IMR-90 (cell line): ENCODE results near the gene MEGF11. TPM values are rescaled to one million over a fixed set of nuclear protein-coding genes. Genes with fewer than 3 reads are reported as not detected.

Experiments used
- ATAC-seq: fragments of 200-7000 bp; cut with Tn5 transposase; 2 replicates; pipeline ENCODE4 v1.9.1; 2020; ENCODE audit warnings: low read depth, mild to moderate bottlenecking, moderate library complexity
- BruUV-seq: library from RNA; stranded (reverse); fragments of 400-500 nt; replicated peaks from 2 replicates; lab custom pipeline; 2021; lab: Mats Ljungman, UMichigan
- CTCF ChIA-PET: fragments of 300-600 bp; formaldehyde crosslinking; extraction: SDS; loops from one replicate; lab custom pipeline; 2021; ENCODE audit warnings: antibody characterized with exemption; lab: Yijun Ruan, JAX
- POLR2A ChIA-PET: fragments of 300-600 bp; sonication (Branson Sonifier 250); formaldehyde crosslinking; loops from one replicate; lab custom pipeline; 2022; ENCODE audit warnings: antibody characterized with exemption; ENCODE audit not compliant: unreplicated experiment; lab: Charles Lee
- DNase-seq: peaks from one replicate; pipeline ENCODE4 v3.0.0; 2013
- H2AFZ ChIP-seq: replicated peaks from 2 replicates; pipeline ENCODE3; 2013; ENCODE audit warnings: low read length, mild to moderate bottlenecking; ENCODE audit not compliant: poor library complexity
- H2AK5ac ChIP-seq: 2 replicates; pipeline ENCODE4 v1.6.1; 2013; ENCODE audit warnings: low read depth, low read length, inconsistent platforms
- H2AK9ac ChIP-seq: replicated peaks from 2 replicates; pipeline ENCODE3; 2013; ENCODE audit warnings: mild to moderate bottlenecking, low read depth, low read length, moderate library complexity; ENCODE audit not compliant: poor library complexity
- H2BK120ac ChIP-seq: 2 replicates; pipeline ENCODE4 v1.6.1; 2013; ENCODE audit warnings: low read depth, low read length, inconsistent platforms
- H2BK15ac ChIP-seq: 3 replicates; pipeline ENCODE4 v1.6.1; 2013; ENCODE audit warnings: low read depth, low read length, inconsistent platforms
- H2BK20ac ChIP-seq: 2 replicates; pipeline ENCODE4 v1.6.1; 2013; ENCODE audit warnings: low read depth, mild to moderate bottlenecking, inconsistent platforms, low read length, moderate library complexity
- H2BK5ac ChIP-seq: 2 replicates; pipeline ENCODE4 v1.6.1; 2013; ENCODE audit warnings: mild to moderate bottlenecking, low read depth, low read length, inconsistent platforms; ENCODE audit not compliant: poor library complexity, severe bottlenecking
- H3K14ac ChIP-seq: replicated peaks from 2 replicates; pipeline ENCODE4 v1.6.1; 2013; ENCODE audit warnings: low read depth, low read length, inconsistent platforms
- H3K18ac ChIP-seq: 2 replicates; pipeline ENCODE4 v1.6.1; 2013; ENCODE audit warnings: low read depth, low read length, control low read depth
- H3K23ac ChIP-seq: 2 replicates; pipeline ENCODE4 v1.6.1; 2013; ENCODE audit warnings: low read depth, low read length, inconsistent platforms
- H3K27ac ChIP-seq: 2 replicates; pipeline ENCODE4 v1.5.1; 2013; ENCODE audit warnings: mild to moderate bottlenecking, control low read depth, low read length; ENCODE audit not compliant: insufficient read depth
- H3K27me3 ChIP-seq: 2 replicates; pipeline ENCODE4 v1.6.1; 2013; ENCODE audit warnings: low read length; ENCODE audit not compliant: control insufficient read depth, insufficient read depth
- H3K36me3 ChIP-seq: 2 replicates; pipeline ENCODE4 v1.6.1; 2013; ENCODE audit warnings: low read length, mixed read lengths; ENCODE audit not compliant: control insufficient read depth, insufficient read depth
- H3K4ac ChIP-seq: 2 replicates; pipeline ENCODE4 v1.6.1; 2013; ENCODE audit warnings: low read depth, low read length, inconsistent platforms
- H3K4me1 ChIP-seq: 2 replicates; pipeline ENCODE4 v1.6.1; 2013; ENCODE audit warnings: low read length, mixed read lengths; ENCODE audit not compliant: control insufficient read depth, insufficient read depth
- H3K4me2 ChIP-seq: 2 replicates; pipeline ENCODE4 v1.6.1; 2013; ENCODE audit warnings: low read depth, mild to moderate bottlenecking, control low read depth, low read length, moderate library complexity
- H3K4me3 ChIP-seq: 2 replicates; pipeline ENCODE4 v1.5.1; 2013; ENCODE audit warnings: low read depth, mild to moderate bottlenecking, control low read depth, low read length, moderate library complexity; ENCODE audit not compliant: insufficient read depth
- H3K56ac ChIP-seq: 2 replicates; pipeline ENCODE4 v1.6.1; 2013; ENCODE audit warnings: low read length, inconsistent platforms; ENCODE audit not compliant: insufficient read depth; ENCODE audit errors: extremely low read depth
- H3K79me1 ChIP-seq, 2 experiments: 2 replicates each; pipeline ENCODE4 v1.6.1; 2013; ENCODE audit warnings: low read length in 2 of 2, inconsistent platforms in 1 of 2, low read depth in 1 of 2
- H3K9ac ChIP-seq: 2 replicates; pipeline ENCODE4 v1.6.1; 2013; ENCODE audit warnings: low read depth, low read length, control low read depth
- H3K9me1 ChIP-seq: 2 replicates; pipeline ENCODE4 v1.6.1; 2013; ENCODE audit warnings: low read length, inconsistent platforms; ENCODE audit not compliant: insufficient read depth
- H3K9me3 ChIP-seq: 2 replicates; pipeline ENCODE4 v1.6.1; 2013; ENCODE audit warnings: low read length; ENCODE audit not compliant: control insufficient read depth, insufficient read depth
- H4K20me1 ChIP-seq: 2 replicates; pipeline ENCODE4 v1.6.1; 2013; ENCODE audit warnings: low read length, inconsistent platforms; ENCODE audit not compliant: insufficient read depth
- H4K5ac ChIP-seq: 2 replicates; pipeline ENCODE4 v1.6.1; 2013; ENCODE audit warnings: mild to moderate bottlenecking, low read depth, low read length, control low read depth
- H4K8ac ChIP-seq, 2 experiments: 2 replicates each; pipeline ENCODE4 v1.6.1; 2013; ENCODE audit warnings: low read depth in 2 of 2, low read length in 2 of 2, control low read depth in 1 of 2, inconsistent platforms in 1 of 2
- H4K91ac ChIP-seq: 2 replicates; pipeline ENCODE4 v1.6.1; 2013; ENCODE audit warnings: low read depth, low read length, inconsistent platforms; ENCODE audit not compliant: insufficient read depth
- BHLHE40 ChIP-seq: fragments of 150-350 bp; IDR thresholded peaks from 2 replicates; pipeline ENCODE4 v1.6.1; 2016; ENCODE audit warnings: mild to moderate bottlenecking, low read depth, low read length
- CHD1 ChIP-seq: IDR thresholded peaks from 2 replicates; pipeline ENCODE4 v1.6.1; 2012; ENCODE audit warnings: low read depth, low read length, improper control_type of control experiment
- FOS ChIP-seq: fragments of 150-350 bp; IDR thresholded peaks from 2 replicates; pipeline ENCODE4 v1.6.1; 2016; ENCODE audit warnings: low read depth, low read length
- MAFK ChIP-seq: IDR thresholded peaks from 2 replicates; pipeline ENCODE4 v1.6.1; 2012; ENCODE audit warnings: low read depth, low read length, improper control_type of control experiment
- MAZ ChIP-seq: IDR thresholded peaks from 2 replicates; pipeline ENCODE4 v1.6.1; 2012; ENCODE audit warnings: low read depth, mild to moderate bottlenecking, low read length, improper control_type of control experiment, moderate library complexity, borderline replicate concordance
- MXI1 ChIP-seq: IDR thresholded peaks from 2 replicates; pipeline ENCODE4 v1.6.1; 2012; ENCODE audit warnings: low read depth, mild to moderate bottlenecking, low read length, moderate library complexity, borderline replicate concordance
- NFE2L2 ChIP-seq: fragments of 150-350 bp; IDR thresholded peaks from 2 replicates; pipeline ENCODE4 v1.6.1; 2016; ENCODE audit warnings: low read depth, mild to moderate bottlenecking, low read length
- POLR2A ChIP-seq: IDR thresholded peaks from 2 replicates; pipeline ENCODE4 v1.6.1; 2012; ENCODE audit warnings: mild to moderate bottlenecking, low read depth, low read length
- RAD21 ChIP-seq: IDR thresholded peaks from 2 replicates; pipeline ENCODE4 v1.6.1; 2012; ENCODE audit warnings: low read length, improper control_type of control experiment
- RCOR1 ChIP-seq: IDR thresholded peaks from 2 replicates; pipeline ENCODE4 v1.6.1; 2012; ENCODE audit warnings: mild to moderate bottlenecking, low read length, improper control_type of control experiment; ENCODE audit not compliant: insufficient replicate concordance
- RFX5 ChIP-seq: IDR thresholded peaks from 2 replicates; pipeline ENCODE4 v1.8.0; 2012; ENCODE audit warnings: low read depth, mild to moderate bottlenecking, low read length, moderate library complexity
- SMC3 ChIP-seq: fragments of 150-350 bp; IDR thresholded peaks from 2 replicates; pipeline ENCODE4 v1.6.1; 2016; ENCODE audit warnings: low read depth, mild to moderate bottlenecking, antibody characterized with exemption, low read length, moderate library complexity
- WGBS, 2 experiments: methylation state at CpG; one replicate each; pipeline versions ENCODE4 v1.1.5 to v1.1.7; 2013; ENCODE audit warnings: missing lambda C conversion rate in 2 of 2; ENCODE audit not compliant: insufficient read length in 1 of 2; ENCODE audit errors: extremely low coverage in 2 of 2; 5-methylcytosine and 5-hydroxymethylcytosine counted together
- dilution Hi-C: fragments of 300-500 bp; cut with HindIII; formaldehyde crosslinking; loops from one replicate; pipeline ENCODE4 v1.14.3; 2018; ENCODE audit warnings: low sequenced_read_pairs; ENCODE audit not compliant: unreplicated experiment
- in situ Hi-C: fragments of 300-500 bp; cut with MboI; formaldehyde crosslinking; loops from 3 replicates; pipeline ENCODE4 v1.14.3; 2019; ENCODE audit warnings: low sequenced_read_pairs, inconsistent platforms, mixed read lengths
- intact Hi-C: fragments of 100-400 bp; cut with micrococcal nuclease; formaldehyde crosslinking; loops from 2 replicates; pipeline ENCODE4 v1.10.0; 2022
- polyA plus RNA-seq, 3 experiments: library from polyadenylated mRNA; depleted of rRNA; stranded (reverse); fragments of >200 nt; gene quantifications; 2 replicates each; pipeline ENCODE4 v1.2.3, GENCODE V29; 2012; ENCODE audit warnings: low replicate concordance in 1 of 3
- total RNA-seq: library from RNA; depleted of rRNA; stranded (reverse); fragments of >200 nt; gene quantifications from 2 replicates; pipeline ENCODE4 v1.2.3, GENCODE V29; 2012
- TF ChIP-seq, protein P1 (sequence below): fragments of 150-350 bp; IDR thresholded peaks from 2 replicates; pipeline ENCODE4 v1.6.1; 2016; ENCODE audit warnings: low read depth, mild to moderate bottlenecking, low read length, moderate library complexity, borderline replicate concordance
- TF ChIP-seq, protein P2 (sequence below): fragments of 150-350 bp; IDR thresholded peaks from 2 replicates; pipeline ENCODE4 v1.6.1; 2017; ENCODE audit warnings: mild to moderate bottlenecking, antibody characterized with exemption, low read length, low read depth
- TF ChIP-seq, protein P3 (sequence below): conservative IDR thresholded peaks from 2 replicates; pipeline ENCODE4 v1.5.1; 2012; ENCODE audit warnings: mild to moderate bottlenecking, low read depth, low read length, improper control_type of control experiment

The MEGF11 gene
- total and polyA plus RNA-seq, 2 of the 4 experiments (the other 2 are of a cell fraction) = not detected

DNA sequence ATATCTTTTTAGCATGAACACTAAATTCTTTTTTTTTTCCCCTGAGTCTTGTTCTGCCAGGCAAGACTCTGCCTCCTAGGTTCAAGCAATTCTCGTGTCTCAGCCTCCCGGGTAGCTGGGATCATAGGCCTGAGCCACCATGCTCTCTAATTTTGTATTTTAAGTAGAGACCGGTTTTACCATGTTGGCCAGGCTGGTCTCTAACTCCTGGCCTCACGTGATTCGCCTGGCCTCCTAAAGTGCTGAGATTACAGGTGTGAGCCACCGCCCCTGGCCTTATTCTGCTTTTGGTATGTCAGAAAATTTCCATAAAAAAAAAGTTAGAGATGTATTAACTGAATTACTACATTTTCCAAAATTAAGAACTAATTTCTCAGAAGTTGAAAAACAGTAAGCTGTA, 370.0 kb downstream of the MEGF11 start:
- Histone ChIP-seq H3K56ac (no peak overlapping the region), H2AFZ (no peak overlapping the region), H3K4ac (no peak overlapping the region), H2BK15ac (no peak overlapping the region), H3K27me3 (no peaks in the 10 kb centered on the region), H2BK120ac (no peak overlapping the region), H3K14ac (no peak overlapping the region), H4K5ac (no peak overlapping the region), H3K9ac (no peak overlapping the region), H3K27ac (no peak overlapping the region), H3K4me2 (no peak overlapping the region), H3K9me1 (no peaks in the 10 kb centered on the region), H3K4me1 (no peaks in the 10 kb centered on the region), H2BK5ac (no peak overlapping the region), H3K18ac (no peak overlapping the region), H4K20me1 (peaks cover 12% of the 10 kb centered on the region), H4K91ac (no peak overlapping the region), H3K4me3 (no peak overlapping the region), H2AK9ac (no peak overlapping the region), H3K36me3 (peaks cover 36% of the 10 kb centered on the region), H3K23ac (no peak overlapping the region), H3K9me3 (no peaks in the 10 kb centered on the region), H3K79me1 (peaks cover 5 to 35% of the 10 kb centered on the region in 2 experiments), H2BK20ac (no peak overlapping the region), H2AK5ac (no peak overlapping the region), H4K8ac (no peak overlapping the region)
- POLR2A ChIA-PET = no interaction called here
- ATAC-seq = no peak
- CTCF ChIA-PET = interaction anchor here (0.6 kb wide), 2 partner anchors 19 to 465 kb away, joined by 3 to 4 read pairs; no protein-coding TSS in a partner anchor
- no CpG with 5 or more reads among the region's 6 CpGs for WGBS, 2 experiments
- intact Hi-C loops (no loop called here), dilution Hi-C loops (no loop called here), in situ Hi-C loops (no loop called here)
- BruUV-seq = no TSS peak
- no peak for DNase-seq
- TF ChIP-seq FOS (no peak), NFE2L2 (no peak), BHLHE40 (no peak), RFX5 (no peak), MXI1 (no peak), RAD21 (no peak), POLR2A (no peak), CHD1 (no peak), MAZ (no peak), SMC3 (no peak), MAFK (no peak), RCOR1 (no peak)
- TF ChIP-seq, protein P1, sequence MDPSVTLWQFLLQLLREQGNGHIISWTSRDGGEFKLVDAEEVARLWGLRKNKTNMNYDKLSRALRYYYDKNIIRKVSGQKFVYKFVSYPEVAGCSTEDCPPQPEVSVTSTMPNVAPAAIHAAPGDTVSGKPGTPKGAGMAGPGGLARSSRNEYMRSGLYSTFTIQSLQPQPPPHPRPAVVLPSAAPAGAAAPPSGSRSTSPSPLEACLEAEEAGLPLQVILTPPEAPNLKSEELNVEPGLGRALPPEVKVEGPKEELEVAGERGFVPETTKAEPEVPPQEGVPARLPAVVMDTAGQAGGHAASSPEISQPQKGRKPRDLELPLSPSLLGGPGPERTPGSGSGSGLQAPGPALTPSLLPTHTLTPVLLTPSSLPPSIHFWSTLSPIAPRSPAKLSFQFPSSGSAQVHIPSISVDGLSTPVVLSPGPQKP = no peak
- TF ChIP-seq, protein P2, sequence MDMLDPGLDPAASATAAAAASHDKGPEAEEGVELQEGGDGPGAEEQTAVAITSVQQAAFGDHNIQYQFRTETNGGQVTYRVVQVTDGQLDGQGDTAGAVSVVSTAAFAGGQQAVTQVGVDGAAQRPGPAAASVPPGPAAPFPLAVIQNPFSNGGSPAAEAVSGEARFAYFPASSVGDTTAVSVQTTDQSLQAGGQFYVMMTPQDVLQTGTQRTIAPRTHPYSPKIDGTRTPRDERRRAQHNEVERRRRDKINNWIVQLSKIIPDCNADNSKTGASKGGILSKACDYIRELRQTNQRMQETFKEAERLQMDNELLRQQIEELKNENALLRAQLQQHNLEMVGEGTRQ = no peak
- TF ChIP-seq, protein P3, sequence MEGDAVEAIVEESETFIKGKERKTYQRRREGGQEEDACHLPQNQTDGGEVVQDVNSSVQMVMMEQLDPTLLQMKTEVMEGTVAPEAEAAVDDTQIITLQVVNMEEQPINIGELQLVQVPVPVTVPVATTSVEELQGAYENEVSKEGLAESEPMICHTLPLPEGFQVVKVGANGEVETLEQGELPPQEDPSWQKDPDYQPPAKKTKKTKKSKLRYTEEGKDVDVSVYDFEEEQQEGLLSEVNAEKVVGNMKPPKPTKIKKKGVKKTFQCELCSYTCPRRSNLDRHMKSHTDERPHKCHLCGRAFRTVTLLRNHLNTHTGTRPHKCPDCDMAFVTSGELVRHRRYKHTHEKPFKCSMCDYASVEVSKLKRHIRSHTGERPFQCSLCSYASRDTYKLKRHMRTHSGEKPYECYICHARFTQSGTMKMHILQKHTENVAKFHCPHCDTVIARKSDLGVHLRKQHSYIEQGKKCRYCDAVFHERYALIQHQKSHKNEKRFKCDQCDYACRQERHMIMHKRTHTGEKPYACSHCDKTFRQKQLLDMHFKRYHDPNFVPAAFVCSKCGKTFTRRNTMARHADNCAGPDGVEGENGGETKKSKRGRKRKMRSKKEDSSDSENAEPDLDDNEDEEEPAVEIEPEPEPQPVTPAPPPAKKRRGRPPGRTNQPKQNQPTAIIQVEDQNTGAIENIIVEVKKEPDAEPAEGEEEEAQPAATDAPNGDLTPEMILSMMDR = no peak
